ENCODE measurements around the gene LRRC27. TPM values are rescaled to one million over a fixed set of nuclear protein-coding genes. Genes with fewer than 3 reads are reported as not detected.
"Not testable (repeated sequence)": the region's sequence is repeated elsewhere in the genome, so short reads cannot be mapped to it uniquely, and the experiment has no call there.

Gene LRRC27
- total RNA-seq, 4 donors from 2014 or later, result 3.1 to 5.8 (median 4.4) TPM

- H3K9me3 ChIP-seq, result no peaks in the 10 kb centered on the region
- H3K4me3 ChIP-seq, result no peak overlapping the region
- TF ChIP-seq POLR2AphosphoS5 (IDR thresholded peaks at IDR 0.05) (no peak), POLR2A (IDR thresholded peaks at IDR 0.05) (no peak), EP300 (IDR thresholded peaks at IDR 0.05) (no peak)
- TF ChIP-seq, protein P1, sequence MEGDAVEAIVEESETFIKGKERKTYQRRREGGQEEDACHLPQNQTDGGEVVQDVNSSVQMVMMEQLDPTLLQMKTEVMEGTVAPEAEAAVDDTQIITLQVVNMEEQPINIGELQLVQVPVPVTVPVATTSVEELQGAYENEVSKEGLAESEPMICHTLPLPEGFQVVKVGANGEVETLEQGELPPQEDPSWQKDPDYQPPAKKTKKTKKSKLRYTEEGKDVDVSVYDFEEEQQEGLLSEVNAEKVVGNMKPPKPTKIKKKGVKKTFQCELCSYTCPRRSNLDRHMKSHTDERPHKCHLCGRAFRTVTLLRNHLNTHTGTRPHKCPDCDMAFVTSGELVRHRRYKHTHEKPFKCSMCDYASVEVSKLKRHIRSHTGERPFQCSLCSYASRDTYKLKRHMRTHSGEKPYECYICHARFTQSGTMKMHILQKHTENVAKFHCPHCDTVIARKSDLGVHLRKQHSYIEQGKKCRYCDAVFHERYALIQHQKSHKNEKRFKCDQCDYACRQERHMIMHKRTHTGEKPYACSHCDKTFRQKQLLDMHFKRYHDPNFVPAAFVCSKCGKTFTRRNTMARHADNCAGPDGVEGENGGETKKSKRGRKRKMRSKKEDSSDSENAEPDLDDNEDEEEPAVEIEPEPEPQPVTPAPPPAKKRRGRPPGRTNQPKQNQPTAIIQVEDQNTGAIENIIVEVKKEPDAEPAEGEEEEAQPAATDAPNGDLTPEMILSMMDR (IDR thresholded peaks at IDR 0.05), result no peak
- H3K27ac ChIP-seq, result no peak overlapping the region
- peaks cover 0 to 36% of the 10 kb centered on the region in 2 donors for H3K36me3 ChIP-seq
- no peak for ATAC-seq
- no peaks in the 10 kb centered on the region for H3K27me3 ChIP-seq
- H3K4me1 ChIP-seq, result peaks cover 0 to 25% (median 9%) of the 10 kb centered on the region in 3 donors
- WGBS, 2 donors (ENCODE audit: low coverage in 1 of 2), result 100% methylated on average over 2 of the region's 4 CpGs; no CpG with 5 or more reads in 1 of the 2 donors
Measured at GRCh38 chr10:132334631-132335188, 2.7 kb downstream of the LRRC27 start.

DNA sequence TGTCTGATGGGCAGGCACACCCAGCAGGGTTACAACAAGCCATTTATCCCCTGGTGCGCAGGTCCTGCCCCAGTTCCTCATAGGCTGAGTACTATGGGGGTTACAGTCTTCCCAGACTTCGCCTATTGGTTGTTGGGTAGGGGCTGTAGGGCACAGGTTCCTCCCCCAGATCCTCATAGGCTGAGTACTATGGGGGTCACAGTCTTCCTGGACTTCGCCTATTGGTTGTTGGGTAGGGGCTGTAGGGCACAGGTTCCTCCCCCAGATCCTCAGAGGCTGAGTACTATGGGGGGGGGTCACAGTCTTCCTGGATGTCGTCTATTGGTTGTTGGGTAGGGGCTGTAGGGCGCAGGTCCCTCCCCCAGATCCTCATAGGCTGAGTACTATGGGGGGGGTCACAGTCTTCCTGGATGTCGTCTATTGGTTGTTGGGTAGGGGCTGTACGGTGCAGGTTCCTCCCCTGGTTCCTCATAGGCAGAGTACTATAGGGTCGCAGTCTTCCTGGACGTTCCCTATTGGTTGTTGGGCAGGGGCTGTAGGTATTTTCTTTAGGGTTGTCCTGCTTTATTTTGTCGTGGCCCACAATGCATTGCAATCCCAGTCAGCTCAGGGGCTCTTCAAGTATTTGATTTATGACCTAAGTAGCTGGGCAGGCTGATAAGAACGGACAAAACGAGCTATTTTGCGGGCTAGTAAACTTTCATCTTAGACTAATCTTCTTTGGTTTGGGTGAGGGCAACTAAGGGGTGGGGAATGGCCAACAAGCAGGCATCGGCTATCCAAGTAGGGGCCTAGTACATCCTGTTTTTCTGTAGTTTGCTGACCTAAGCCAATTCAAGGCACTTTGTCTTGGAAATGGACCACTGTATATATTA, 3.4 kb downstream of the LRRC27 start:
- peak; percentile 16 for ATAC-seq
- H3K9me3 ChIP-seq, result no peaks in the 10 kb centered on the region
- H3K4me1 ChIP-seq, result peaks cover 0 to 18% (median 9%) of the 10 kb centered on the region in 3 donors
- peak overlapping the region in 1 of 4 donors; percentile 13 for H3K27ac ChIP-seq
- no peaks in the 10 kb centered on the region for H3K27me3 ChIP-seq
- H3K4me3 ChIP-seq, result no peak overlapping the region
- WGBS, 2 donors (ENCODE audit: low coverage in 1 of 2), result 61 to 93% methylated on average over 5 of the region's 14 CpGs
- H3K36me3 ChIP-seq, result peaks cover 0 to 44% of the 10 kb centered on the region in 2 donors
- TF ChIP-seq, protein P1 (IDR thresholded peaks at IDR 0.05), result no peak
- TF ChIP-seq EP300 (IDR thresholded peaks at IDR 0.05), result no peak
- no peak for TF ChIP-seq POLR2A (IDR thresholded peaks at IDR 0.05)
- no peak for TF ChIP-seq POLR2AphosphoS5 (IDR thresholded peaks at IDR 0.05)

DNA sequence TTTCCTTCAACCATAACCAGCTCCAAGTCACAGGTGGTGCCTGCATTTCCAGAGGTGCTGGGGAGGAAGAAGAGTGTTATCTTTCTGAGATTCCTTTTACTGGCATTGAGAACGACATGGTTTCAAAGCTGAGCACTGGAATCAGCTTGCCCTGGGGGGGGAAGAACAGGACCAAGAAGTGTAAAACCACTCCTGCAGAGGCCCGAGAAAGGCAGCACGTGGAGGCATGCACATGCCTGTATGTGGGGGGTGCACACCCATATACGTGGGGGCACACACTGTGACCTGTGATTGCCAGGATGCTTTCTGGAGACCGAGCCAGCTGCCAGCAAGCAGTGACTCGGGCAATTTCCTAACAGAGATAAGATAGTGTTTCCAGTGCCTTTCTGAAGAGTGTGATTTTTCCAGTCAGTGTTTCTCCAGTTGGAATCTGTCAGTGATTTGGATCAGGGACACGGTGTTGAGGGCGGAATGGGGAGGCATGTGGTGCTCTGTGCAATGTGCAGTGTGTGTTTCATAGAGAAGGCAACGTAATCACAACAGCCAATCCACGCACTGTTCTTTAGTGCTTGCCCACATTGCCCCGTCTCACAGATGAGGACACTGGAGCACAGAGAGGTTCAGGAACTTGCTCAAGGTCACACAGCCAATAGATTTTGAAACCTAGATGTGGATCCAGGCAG, 4.2 kb downstream of the LRRC27 start:
- Histone ChIP-seq H3K36me3 (peaks cover 0 to 44% of the 10 kb centered on the region in 2 donors), H3K27ac (peak overlapping the region in 1 of 4 donors; percentile 34), H3K4me1 (peaks cover 0 to 10% (median 5%) of the 10 kb centered on the region in 3 donors), H3K4me3 (peak overlapping the region in 1 of 2 donors; percentile 44), H3K9me3 (no peaks in the 10 kb centered on the region), H3K27me3 (no peaks in the 10 kb centered on the region)
- TF ChIP-seq, protein P1 (IDR thresholded peaks at IDR 0.05), result no peak
- TF ChIP-seq POLR2A (IDR thresholded peaks at IDR 0.05) (no peak), POLR2AphosphoS5 (IDR thresholded peaks at IDR 0.05) (no peak), EP300 (IDR thresholded peaks at IDR 0.05) (no peak)
- ATAC-seq, result no peak
- 53 to 61% methylated on average over 7 to 8 of the region's 11 CpGs for WGBS, 2 donors (ENCODE audit: low coverage in 1 of 2)

GRCh38 chr10:132336919-132337407, 5.0 kb downstream of the LRRC27 start:
- Histone ChIP-seq H3K9me3 (no peaks in the 10 kb centered on the region), H3K27me3 (no peaks in the 10 kb centered on the region), H3K36me3 (peaks cover 0 to 48% of the 10 kb centered on the region in 2 donors), H3K27ac (peak overlapping the region in 3 of 4 donors; percentile 34 to 61 (median 43)), H3K4me1 (peaks cover 0 to 10% (median 5%) of the 10 kb centered on the region in 3 donors), H3K4me3 (peak overlapping the region; percentile 30 to 44)
- ATAC-seq, result no peak
- TF ChIP-seq, protein P1 (IDR thresholded peaks at IDR 0.05), result no peak
- TF ChIP-seq EP300 (IDR thresholded peaks at IDR 0.05) (no peak), POLR2AphosphoS5 (IDR thresholded peaks at IDR 0.05) (no peak), POLR2A (IDR thresholded peaks at IDR 0.05) (no peak)
- WGBS, 2 donors (ENCODE audit: low coverage in 1 of 2), result 33 to 63% methylated on average over 9 to 16 of the region's 19 CpGs

- H3K4me1 ChIP-seq, H3K27me3 ChIP-seq, ATAC-seq, H3K27ac ChIP-seq, H3K4me3 ChIP-seq, H3K9me3 ChIP-seq: not testable (repeated sequence)
- 67 to 100% methylated on average over 1 to 5 of the region's 7 CpGs for WGBS, 2 donors (ENCODE audit: low coverage in 1 of 2)
- H3K36me3 ChIP-seq, result peaks cover 0 to 54% of the 10 kb centered on the region in 2 donors
Measured at GRCh38 chr10:132337854-132338253, 5.9 kb downstream of the LRRC27 start.
